ENCODE measurements around the gene IMMP2L.

The IMMP2L gene

DNA sequence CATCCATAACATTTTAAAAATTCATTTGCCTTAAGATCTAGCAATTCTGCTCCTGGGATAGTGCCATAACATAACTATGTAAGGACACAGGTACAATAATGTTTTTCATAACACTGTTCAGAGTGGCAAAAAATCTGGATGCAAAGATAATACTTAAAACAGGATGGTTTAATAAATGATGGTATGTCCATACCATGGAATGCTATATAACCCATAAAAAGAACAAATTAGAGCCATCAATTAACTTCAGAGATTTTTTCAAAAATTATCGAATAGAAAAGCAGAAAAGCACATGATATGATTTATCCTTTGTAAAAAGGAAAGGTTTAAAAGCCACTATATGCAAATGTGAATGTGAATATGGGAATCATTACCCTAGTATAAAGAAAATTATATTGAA is 664.8 kb downstream of the IMMP2L start:
- ChIA-PET POLR2A (no interaction called here), CTCF (no interaction called here)
- DNase-seq (ENCODE audit: extremely low spot score): no peak
- TF ChIP-seq NFRKB (IDR thresholded peaks at IDR 0.05): no peak

DNA sequence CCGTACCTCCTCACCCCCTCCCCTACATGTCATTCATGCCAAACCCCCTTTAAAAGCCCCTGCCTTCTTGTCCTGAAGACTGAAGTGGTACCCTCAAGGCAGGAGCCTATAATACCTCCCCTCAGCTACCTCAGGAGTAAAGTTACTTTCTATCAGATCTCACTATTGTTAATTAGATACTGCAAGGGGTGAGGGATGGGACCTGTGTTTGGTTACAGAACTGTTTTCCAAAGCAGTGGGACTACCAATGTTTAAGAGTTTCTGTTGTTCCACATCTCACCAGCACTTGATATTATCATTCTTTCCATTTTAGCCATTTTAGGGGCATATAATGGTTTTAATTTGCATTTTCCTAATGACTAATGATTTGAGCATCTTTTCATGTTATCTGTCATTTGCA is 668.2 kb downstream of the IMMP2L start:
- POLR2A ChIA-PET: no interaction called here
- no peak for TF ChIP-seq L3MBTL2 (conservative IDR thresholded peaks at IDR 0.05)
- no peak for TF ChIP-seq NFRKB (IDR thresholded peaks at IDR 0.05)
- no peak for TF ChIP-seq SUZ12 (IDR thresholded peaks at IDR 0.05)
- TF ChIP-seq FOXK2 (IDR thresholded peaks at IDR 0.05): no peak
- TF ChIP-seq CTBP1 (IDR thresholded peaks at IDR 0.05; ENCODE audit: borderline replicate concordance): no peak
- TF ChIP-seq LEF1 (IDR thresholded peaks at IDR 0.05; ENCODE audit: borderline replicate concordance): no peak
- no peak for TF ChIP-seq TARDBP (IDR thresholded peaks at IDR 0.05)
- TF ChIP-seq BHLHE40 (IDR thresholded peaks at IDR 0.05; ENCODE audit: borderline replicate concordance): no peak
- TF ChIP-seq ZNF384 (IDR thresholded peaks at IDR 0.05): no peak
- no peak for TF ChIP-seq FOXM1 (IDR thresholded peaks at IDR 0.05; ENCODE audit: borderline replicate concordance)
- no peak for TF ChIP-seq ARNT (IDR thresholded peaks at IDR 0.05)
- TF ChIP-seq SP1 (IDR thresholded peaks at IDR 0.05): no peak
- TF ChIP-seq, protein P1, sequence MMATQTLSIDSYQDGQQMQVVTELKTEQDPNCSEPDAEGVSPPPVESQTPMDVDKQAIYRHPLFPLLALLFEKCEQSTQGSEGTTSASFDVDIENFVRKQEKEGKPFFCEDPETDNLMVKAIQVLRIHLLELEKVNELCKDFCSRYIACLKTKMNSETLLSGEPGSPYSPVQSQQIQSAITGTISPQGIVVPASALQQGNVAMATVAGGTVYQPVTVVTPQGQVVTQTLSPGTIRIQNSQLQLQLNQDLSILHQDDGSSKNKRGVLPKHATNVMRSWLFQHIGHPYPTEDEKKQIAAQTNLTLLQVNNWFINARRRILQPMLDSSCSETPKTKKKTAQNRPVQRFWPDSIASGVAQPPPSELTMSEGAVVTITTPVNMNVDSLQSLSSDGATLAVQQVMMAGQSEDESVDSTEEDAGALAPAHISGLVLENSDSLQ (IDR thresholded peaks at IDR 0.05): no peak
- TF ChIP-seq FOXA1 (IDR thresholded peaks at IDR 0.05): no peak
- TF ChIP-seq ELF4 (IDR thresholded peaks at IDR 0.05): no peak
- TF ChIP-seq HDGF (IDR thresholded peaks at IDR 0.05; ENCODE audit: borderline replicate concordance): no peak
- no peak for DNase-seq (ENCODE audit: extremely low spot score)
- CTCF ChIA-PET: no interaction called here

DNA sequence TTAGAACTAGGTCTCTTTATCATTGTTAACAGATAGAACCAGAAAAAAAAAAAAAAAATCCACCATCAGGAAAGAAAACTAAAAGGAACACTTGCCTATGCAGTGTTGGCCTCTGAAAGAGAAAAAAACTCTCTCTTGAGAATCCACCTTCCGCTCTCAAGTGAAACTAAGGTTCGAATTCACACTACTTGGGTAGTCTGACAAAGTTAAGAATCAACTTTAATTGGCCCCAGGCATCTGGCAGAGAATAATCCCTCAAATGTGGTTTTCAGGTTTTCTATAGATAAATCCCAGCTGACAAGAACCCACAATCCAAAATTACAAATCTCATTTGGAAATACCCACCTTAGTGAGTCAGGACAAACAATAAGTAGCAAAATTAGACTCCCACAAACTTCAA is 671.1 kb downstream of the IMMP2L start:
- no peak for DNase-seq (ENCODE audit: extremely low spot score)
- ChIA-PET CTCF (no interaction called here), POLR2A (no interaction called here)
- TF ChIP-seq BHLHE40 (IDR thresholded peaks at IDR 0.05; ENCODE audit: borderline replicate concordance): no peak
- no peak for TF ChIP-seq L3MBTL2 (conservative IDR thresholded peaks at IDR 0.05)
- no peak for TF ChIP-seq HDGF (IDR thresholded peaks at IDR 0.05; ENCODE audit: borderline replicate concordance)
- TF ChIP-seq, protein P1 (IDR thresholded peaks at IDR 0.05): no peak
- no peak for TF ChIP-seq ARNT (IDR thresholded peaks at IDR 0.05)
- TF ChIP-seq FOXM1 (IDR thresholded peaks at IDR 0.05; ENCODE audit: borderline replicate concordance): no peak

DNA sequence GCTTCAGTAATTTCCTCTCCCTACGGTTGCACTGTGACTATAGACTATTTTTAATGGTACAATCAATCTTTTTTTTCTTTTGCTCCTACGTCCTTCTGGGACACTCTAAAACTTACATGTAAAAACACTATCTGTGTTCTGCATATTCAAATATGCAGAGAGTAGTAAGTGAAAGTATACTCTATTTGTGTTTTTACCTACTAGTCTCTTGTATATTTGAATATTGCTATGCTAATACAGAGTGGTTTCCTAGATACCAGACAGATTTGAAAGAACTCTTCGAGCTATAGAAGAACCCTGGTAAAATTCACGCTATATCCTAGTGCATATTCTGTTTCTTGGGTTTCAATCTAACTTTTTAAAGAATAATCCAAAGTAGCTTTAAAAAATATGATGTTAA is 672.2 kb downstream of the IMMP2L start:
- ChIA-PET POLR2A (no interaction called here), CTCF (no interaction called here)
- TF ChIP-seq FOXK2 (IDR thresholded peaks at IDR 0.05) (no peak), L3MBTL2 (conservative IDR thresholded peaks at IDR 0.05) (no peak), ELF4 (IDR thresholded peaks at IDR 0.05) (no peak), BHLHE40 (IDR thresholded peaks at IDR 0.05; ENCODE audit: borderline replicate concordance) (no peak), NFRKB (IDR thresholded peaks at IDR 0.05) (no peak), SP1 (IDR thresholded peaks at IDR 0.05) (no peak), TARDBP (IDR thresholded peaks at IDR 0.05) (no peak), FOXM1 (IDR thresholded peaks at IDR 0.05; ENCODE audit: borderline replicate concordance) (no peak), SUZ12 (IDR thresholded peaks at IDR 0.05) (no peak), ARNT (IDR thresholded peaks at IDR 0.05) (no peak), LEF1 (IDR thresholded peaks at IDR 0.05; ENCODE audit: borderline replicate concordance) (no peak), ZNF384 (IDR thresholded peaks at IDR 0.05) (no peak), FOXA1 (IDR thresholded peaks at IDR 0.05) (no peak), CTBP1 (IDR thresholded peaks at IDR 0.05; ENCODE audit: borderline replicate concordance) (no peak), HDGF (IDR thresholded peaks at IDR 0.05; ENCODE audit: borderline replicate concordance) (no peak)
- TF ChIP-seq, protein P1 (IDR thresholded peaks at IDR 0.05): no peak

DNA sequence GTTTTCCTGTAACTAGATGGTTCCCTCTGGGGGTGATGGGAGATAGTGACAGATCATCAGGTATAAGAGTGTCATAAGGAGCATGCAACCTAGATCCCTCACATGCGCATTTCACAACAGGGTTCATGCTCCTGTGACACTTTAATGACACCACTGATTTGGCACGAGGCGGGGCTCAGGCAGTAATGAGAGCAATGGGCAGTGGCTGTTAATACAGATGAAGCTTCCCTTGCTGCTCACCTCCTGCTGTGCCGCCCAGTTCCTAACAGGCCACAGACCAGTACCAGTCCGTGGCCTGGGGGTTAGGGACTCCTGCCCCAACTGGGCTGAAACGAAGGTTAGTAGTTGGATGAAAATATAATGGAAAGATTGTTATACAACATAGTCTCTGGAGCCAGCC is 673.0 kb downstream of the IMMP2L start:
- CTCF ChIA-PET: no interaction called here
- POLR2A ChIA-PET: no interaction called here

More for the DNA sequence above, 672.2 kb downstream of the IMMP2L start:
- no peak for DNase-seq (ENCODE audit: extremely low spot score)

DNA sequence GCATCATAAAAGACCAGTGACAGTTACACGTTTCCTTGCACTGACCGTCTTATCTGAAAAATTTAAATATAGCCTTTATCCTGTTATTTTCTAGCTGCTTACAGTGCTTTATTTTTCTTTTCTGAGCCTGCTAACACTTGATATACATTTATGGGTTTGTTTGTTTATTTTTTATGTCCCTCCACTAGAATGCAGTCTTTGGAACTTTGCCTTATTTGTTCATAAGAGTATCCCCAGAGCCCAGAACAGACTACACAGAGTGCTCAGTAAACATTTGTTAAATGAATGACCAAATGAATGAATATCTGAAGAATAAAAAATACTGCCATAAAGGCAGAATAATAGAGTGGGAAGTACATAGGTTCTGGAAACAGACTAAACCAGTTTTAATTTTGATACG is 673.7 kb downstream of the IMMP2L start:
- ChIA-PET CTCF (no interaction called here), POLR2A (no interaction called here)
- no peak for DNase-seq (ENCODE audit: extremely low spot score)
- TF ChIP-seq LEF1 (IDR thresholded peaks at IDR 0.05; ENCODE audit: borderline replicate concordance) (no peak), L3MBTL2 (conservative IDR thresholded peaks at IDR 0.05) (no peak), FOXA1 (IDR thresholded peaks at IDR 0.05) (no peak), CTBP1 (IDR thresholded peaks at IDR 0.05; ENCODE audit: borderline replicate concordance) (no peak)
- TF ChIP-seq, protein P1 (IDR thresholded peaks at IDR 0.05): no peak

More for the DNA sequence above, 673.0 kb downstream of the IMMP2L start:
- no peak for DNase-seq (ENCODE audit: extremely low spot score)
- TF ChIP-seq, protein P1 (IDR thresholded peaks at IDR 0.05): no peak
- no peak for TF ChIP-seq TARDBP (IDR thresholded peaks at IDR 0.05)
- TF ChIP-seq ARNT (IDR thresholded peaks at IDR 0.05): no peak
- TF ChIP-seq LEF1 (IDR thresholded peaks at IDR 0.05; ENCODE audit: borderline replicate concordance): no peak
- no peak for TF ChIP-seq BHLHE40 (IDR thresholded peaks at IDR 0.05; ENCODE audit: borderline replicate concordance)
- TF ChIP-seq ZNF384 (IDR thresholded peaks at IDR 0.05): no peak
- TF ChIP-seq CTBP1 (IDR thresholded peaks at IDR 0.05; ENCODE audit: borderline replicate concordance): no peak
- no peak for TF ChIP-seq NFRKB (IDR thresholded peaks at IDR 0.05)
- TF ChIP-seq FOXK2 (IDR thresholded peaks at IDR 0.05): no peak
- TF ChIP-seq L3MBTL2 (conservative IDR thresholded peaks at IDR 0.05): no peak
- no peak for TF ChIP-seq SUZ12 (IDR thresholded peaks at IDR 0.05)
- TF ChIP-seq FOXM1 (IDR thresholded peaks at IDR 0.05; ENCODE audit: borderline replicate concordance): no peak
- no peak for TF ChIP-seq SP1 (IDR thresholded peaks at IDR 0.05)
- no peak for TF ChIP-seq HDGF (IDR thresholded peaks at IDR 0.05; ENCODE audit: borderline replicate concordance)
- TF ChIP-seq ELF4 (IDR thresholded peaks at IDR 0.05): no peak
